CD4-positive, alpha-beta T cell treated with Interferon alpha-2 for 1 hour (primary cell): ENCODE results near the gene PCSK5.

Experiments used
- DNase-seq, 2 donors: peaks; one replicate each; pipeline ENCODE4 v3.0.0-alpha.2; 2020 to 2022

Gene PCSK5

GRCh38 chr9:76155361-76155760 is 264.9 kb downstream of the PCSK5 start:
- no peak for DNase-seq

DNA sequence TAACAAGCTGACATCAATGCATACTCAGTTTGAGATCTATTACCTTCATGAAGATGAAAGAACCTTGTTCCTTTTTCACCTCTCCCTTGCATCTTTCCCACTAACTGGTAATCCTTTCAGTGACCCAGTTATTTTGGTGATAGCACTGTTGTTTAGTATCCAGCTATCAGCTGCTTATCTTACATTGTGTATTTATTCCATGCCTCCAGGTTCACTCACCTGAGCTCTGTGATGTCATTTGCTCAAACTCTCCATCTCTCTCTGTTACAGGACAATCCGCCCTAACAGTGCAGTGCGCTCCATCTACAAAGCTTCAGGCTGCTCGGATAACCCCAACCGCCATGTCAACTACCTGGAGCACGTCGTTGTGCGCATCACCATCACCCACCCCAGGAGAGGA is 268.2 kb downstream of the PCSK5 start:
- no peak for DNase-seq

DNA sequence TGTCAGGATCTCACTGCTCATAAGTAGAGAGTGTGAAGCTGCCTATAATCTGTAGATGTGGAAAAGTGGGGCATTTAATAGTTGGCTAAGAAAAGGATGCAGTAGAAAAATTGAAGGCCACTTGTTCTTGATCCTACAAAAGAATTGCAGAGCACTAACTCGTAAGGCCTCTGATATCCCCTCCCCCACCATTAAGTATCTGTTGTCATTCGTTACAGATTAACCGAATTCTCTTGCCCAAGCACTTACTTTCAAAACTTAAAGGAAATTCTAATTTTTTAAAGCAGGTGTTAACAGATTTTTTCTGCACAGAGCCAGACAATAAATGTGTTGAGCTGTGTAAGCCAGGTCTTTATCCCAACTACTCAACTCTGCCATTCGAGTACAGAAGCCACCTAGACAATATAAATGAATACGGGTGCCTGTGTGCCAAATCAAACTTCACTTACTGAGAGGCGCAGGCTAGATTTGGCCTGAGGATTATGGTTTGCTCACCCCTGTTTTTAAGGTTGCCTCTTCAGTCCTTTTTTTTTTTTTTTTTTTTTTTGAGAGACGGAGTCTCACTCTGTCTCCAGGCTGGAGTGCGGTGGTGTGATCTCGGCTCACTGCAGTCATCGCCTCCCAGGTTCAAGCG is 268.9 kb downstream of the PCSK5 start:
- DNase-seq: no peak

DNA sequence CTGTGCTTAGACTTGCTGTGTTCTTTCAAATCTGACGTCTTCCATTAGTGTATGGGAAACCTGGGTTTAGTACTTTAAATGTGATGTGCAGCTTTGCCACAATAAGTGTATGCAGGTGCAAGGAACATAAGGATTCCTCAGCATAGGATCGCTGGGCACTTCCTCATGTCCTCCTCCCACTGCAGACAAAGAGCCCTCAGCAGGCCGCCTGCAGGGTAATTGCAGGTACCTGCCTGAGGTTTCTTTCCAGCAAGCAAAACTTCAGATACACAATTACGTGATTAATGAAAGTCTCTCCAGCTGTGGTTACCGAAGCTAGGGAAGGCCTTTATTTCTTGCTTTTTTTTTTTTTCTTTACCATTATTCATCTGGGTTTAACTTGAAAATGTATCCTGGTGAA is 270.6 kb downstream of the PCSK5 start:
- DNase-seq: no peak

- DNase-seq: no peak
Observed at GRCh38 chr9:76161541-76161940, 271.1 kb downstream of the PCSK5 start.

- no peak for DNase-seq
Observed at GRCh38 chr9:76162086-76162730, 271.7 kb downstream of the PCSK5 start.

GRCh38 chr9:76162751-76163500 is 272.5 kb downstream of the PCSK5 start:
- no peak for DNase-seq

- DNase-seq: no peak
Observed at GRCh38 chr9:76166526-76166925, 276.1 kb downstream of the PCSK5 start.

- DNase-seq: no peak
Observed at GRCh38 chr9:76176171-76176570, 285.7 kb downstream of the PCSK5 start.

DNA sequence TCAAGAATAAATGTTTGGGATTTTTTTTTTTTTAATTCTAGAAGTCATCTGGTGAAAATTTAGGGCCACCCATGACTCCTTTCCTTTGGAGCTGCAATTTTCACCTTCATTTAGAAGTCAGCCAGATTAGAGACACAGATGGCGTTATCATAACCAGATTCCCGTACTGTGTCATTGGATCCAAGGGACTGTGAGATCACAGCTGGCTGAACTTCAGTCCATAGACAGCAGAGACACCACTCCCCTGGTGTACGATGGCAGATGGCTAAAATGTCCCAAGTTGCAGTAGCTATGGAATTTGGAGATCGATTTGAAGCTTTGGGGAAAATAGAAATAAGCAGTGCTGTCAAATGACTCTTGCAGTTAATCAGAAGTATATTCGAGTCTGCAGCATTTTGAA is 287.5 kb downstream of the PCSK5 start:
- DNase-seq: no peak

- no peak for DNase-seq
Observed at GRCh38 chr9:76180541-76180940, 290.1 kb downstream of the PCSK5 start.

- no peak for DNase-seq
Observed at GRCh38 chr9:76181020-76181641, 290.7 kb downstream of the PCSK5 start.

DNA sequence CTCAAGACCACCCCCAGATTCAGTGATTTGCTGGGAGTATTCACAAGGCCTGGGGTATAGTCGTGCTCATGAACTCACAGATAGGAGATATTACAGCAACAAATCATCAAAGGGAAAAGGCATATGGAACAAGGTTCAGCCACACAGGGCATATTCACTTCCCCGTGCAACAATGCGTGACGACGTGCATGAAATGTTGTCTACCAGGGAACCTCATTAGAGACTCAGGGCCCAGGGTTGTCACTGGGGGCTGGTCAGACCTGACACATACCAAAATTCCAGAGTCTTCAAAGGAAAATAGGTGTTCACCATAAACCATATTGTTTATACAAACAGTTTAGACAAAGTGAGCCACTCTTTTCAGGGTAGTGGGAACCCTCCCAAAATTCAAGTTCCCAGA is 291.3 kb downstream of the PCSK5 start:
- no peak for DNase-seq

DNA sequence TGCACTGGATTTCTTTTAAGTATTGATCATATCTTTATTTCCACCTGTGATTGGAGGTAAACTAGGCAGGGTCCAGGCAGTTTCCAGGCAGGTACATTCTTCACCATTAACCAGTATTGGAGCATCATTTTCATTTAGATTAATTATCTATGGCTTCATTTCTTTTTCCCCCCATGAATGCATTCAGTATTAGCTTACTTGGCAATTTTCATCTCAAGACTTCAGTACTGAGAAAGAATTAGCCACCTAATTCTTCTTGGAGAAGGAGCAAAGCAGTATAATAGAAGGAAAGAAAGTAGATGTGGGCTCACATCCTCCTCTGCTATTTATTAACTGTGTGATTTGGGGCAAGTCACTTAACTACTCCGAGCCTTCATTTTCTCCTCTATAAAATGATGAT is 295.0 kb downstream of the PCSK5 start:
- no peak for DNase-seq

GRCh38 chr9:76188286-76188685 is 297.8 kb downstream of the PCSK5 start:
- no peak for DNase-seq

DNA sequence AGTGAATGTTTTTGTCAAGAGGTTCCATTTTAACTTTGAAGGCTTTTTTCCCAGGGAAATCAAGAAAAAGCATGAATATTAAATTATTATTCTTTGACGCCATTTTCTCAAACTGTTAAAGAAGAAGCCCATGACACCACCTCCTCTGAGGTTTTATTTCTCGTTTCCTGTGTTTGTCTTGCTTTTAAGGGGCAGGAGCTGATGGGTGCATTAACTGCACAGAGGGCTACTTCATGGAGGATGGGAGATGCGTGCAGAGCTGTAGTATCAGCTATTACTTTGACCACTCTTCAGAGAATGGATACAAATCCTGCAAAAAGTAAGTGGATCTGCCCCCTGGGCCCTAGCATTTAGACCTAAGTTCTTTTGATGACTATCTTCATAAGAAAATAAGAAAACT is 298.4 kb downstream of the PCSK5 start:
- no peak for DNase-seq

- DNase-seq: no peak
Observed at GRCh38 chr9:76191493-76191892, 301.0 kb downstream of the PCSK5 start.

DNA sequence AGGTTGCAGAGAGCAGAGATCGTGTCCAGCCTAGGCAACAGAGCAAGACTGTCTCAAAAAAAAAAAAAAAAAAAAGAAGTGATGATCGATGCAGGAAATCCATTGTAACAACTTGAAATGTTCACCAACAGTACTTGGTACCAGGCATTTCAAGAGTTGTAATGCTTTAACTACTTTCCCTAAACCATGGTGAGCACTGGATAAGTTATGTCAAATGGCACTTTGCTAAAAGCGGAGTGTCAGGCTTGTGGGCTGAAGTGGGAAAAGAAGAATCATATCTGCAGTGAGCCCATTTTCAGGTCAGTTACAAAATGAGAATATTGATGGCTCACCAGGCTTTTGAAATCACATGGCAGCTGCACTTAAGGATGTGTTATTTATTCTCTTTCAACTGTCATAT is 301.5 kb downstream of the PCSK5 start:
- DNase-seq: no peak

DNA sequence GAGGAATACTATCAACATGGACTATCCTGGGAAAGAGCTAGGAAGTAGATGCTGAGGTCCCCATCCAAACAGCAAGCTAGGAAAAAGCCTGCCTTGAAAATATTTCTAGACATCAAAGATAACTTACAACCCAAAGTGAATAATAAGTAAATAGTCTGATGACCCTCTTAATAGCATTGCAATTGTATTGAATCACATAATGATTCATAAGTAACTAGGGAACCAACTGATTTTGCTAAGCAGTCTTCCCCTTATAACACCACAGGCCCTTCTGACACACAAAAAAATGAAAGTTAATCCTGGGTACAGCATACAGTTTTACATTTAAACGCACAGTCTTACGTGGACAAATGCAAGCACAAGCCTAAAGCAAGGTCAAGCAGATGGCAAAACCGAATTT is 304.4 kb downstream of the PCSK5 start:
- no peak for DNase-seq

- no peak for DNase-seq
Observed at GRCh38 chr9:76198336-76198735, 307.9 kb downstream of the PCSK5 start.

DNA sequence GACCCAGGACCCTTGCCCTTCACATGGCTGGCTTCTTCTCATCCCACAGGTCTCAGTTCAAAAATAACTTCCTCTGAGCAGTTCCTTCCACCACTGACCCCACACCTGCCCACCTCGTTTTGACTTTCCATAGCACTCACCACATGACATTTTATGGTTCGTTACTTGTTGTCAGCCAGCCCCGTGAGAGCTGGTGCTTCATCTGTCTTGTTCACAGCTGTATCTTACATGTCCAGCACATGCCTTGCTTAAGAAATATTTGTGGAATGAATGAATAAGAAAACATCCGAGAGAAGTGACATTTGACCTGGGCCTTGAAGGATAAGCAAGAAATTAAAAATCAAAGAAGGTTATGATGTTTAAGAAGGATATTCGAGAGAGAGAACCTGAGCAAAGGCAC is 309.8 kb downstream of the PCSK5 start:
- DNase-seq: no peak

DNA sequence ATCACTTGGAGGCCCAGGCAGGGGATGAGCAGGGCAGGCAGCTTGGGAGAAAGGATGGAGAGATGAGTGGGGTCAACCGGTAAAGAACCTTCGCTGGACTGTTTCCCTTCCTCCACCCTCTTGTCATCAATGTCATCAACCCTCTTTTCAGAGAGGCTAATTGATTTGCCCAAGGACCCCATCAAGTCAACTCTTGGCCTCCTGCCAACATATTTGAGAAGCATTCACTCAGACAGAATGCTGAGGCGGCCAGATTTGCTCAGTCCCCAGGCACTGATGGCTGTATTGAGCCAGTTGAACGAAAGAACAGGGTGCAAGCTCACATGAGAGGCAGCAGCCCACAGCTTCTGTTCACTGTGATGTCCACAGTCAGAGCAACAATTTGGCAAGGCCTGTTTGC is 310.3 kb downstream of the PCSK5 start:
- no peak for DNase-seq

GRCh38 chr9:76203373-76203772 is 312.9 kb downstream of the PCSK5 start:
- no peak for DNase-seq

DNA sequence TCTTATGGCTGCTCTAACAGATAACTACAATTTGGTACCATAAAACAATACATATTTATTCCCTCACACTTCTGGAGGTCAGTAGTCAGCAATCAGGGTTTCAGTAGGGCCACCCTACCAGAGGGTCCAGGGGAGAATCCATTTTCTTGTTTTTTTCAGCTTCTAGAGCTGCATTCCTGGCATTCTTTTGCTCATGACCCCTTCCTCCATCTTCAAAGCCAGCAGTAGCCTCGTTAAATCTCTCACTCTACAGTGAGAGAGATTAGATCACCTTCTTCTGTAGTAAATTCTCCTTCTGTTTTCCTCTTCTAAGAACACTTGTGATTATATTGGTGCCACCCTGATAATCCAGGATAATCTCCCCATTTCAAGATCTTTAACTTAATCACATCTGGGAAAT is 316.3 kb downstream of the PCSK5 start:
- DNase-seq: no peak
